GM12873 (cell line): Measurements from ENCODE around the gene NFKB2.

Experiments
- TF ChIP-seq, protein P1 (sequence below): IDR thresholded peaks from 2 replicates; pipeline ENCODE4 v1.5.1; 2012; ENCODE audit warnings: low read depth, mild to moderate bottlenecking, moderate library complexity, low read length, control low read depth; ENCODE audit not compliant: insufficient read depth; ENCODE audit errors: missing control alignments

The NFKB2 gene

DNA sequence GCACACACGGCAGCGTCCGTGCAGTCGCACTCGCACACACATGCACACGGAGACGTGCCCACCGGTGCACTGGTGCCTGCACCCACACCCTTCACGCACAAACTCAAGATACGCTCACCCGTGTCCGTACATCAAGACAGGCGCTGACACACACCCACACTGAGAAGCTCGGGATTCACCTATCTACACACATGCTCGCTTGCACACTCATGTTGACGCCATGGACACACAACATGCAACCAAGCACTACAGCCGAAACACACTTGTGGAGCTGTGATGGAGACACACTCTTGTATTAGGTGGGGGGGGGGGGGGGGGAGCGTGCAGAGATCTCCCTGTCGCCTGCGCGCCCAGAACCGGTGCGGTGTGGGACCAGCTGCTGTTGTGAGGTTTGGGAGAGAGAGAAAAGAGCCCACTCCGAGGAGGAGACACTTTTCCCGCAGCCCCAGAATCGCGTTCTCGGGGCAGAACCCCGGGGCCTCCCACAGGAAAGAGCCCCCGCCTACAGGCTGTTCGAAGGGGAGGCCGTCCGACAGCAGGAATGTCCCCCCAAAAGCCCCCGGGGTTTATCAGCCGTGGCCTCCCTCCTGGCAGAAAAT is 605 bp upstream of the NFKB2 start:
- TF ChIP-seq, protein P1, sequence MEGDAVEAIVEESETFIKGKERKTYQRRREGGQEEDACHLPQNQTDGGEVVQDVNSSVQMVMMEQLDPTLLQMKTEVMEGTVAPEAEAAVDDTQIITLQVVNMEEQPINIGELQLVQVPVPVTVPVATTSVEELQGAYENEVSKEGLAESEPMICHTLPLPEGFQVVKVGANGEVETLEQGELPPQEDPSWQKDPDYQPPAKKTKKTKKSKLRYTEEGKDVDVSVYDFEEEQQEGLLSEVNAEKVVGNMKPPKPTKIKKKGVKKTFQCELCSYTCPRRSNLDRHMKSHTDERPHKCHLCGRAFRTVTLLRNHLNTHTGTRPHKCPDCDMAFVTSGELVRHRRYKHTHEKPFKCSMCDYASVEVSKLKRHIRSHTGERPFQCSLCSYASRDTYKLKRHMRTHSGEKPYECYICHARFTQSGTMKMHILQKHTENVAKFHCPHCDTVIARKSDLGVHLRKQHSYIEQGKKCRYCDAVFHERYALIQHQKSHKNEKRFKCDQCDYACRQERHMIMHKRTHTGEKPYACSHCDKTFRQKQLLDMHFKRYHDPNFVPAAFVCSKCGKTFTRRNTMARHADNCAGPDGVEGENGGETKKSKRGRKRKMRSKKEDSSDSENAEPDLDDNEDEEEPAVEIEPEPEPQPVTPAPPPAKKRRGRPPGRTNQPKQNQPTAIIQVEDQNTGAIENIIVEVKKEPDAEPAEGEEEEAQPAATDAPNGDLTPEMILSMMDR, result no peak

DNA sequence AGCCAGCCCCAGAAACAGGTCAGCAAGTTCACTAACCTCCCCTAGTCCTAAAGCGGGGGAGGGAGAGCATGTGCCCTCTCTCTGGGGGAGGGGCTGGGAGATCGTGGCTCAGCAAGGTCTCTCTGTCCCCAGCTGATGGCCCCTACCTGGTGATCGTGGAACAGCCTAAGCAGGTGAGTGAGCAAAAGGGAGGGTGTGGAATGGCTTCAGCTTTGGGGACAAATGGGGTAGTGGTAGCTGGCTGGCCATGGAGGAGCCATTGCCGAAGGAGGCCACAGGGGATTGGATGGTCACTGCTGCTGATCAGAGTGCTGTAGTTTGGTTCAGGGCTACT is 779 bp downstream of the NFKB2 start:
- TF ChIP-seq, protein P1, result no peak

DNA sequence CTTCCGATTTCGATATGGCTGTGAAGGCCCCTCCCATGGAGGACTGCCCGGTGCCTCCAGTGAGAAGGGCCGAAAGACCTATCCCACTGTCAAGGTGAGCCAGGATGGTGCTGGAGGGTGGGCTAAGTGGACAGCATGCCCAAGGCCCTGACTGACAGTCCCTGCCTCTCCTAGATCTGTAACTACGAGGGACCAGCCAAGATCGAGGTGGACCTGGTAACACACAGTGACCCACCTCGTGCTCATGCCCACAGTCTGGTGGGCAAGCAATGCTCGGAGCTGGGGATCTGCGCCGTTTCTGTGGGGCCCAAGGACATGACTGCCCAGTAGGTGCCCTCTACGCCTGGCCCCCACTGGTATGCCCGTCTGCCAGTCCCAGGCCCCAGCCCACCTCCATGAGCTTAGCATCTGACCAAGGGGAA is 1.2 kb downstream of the NFKB2 start:
- TF ChIP-seq, protein P1, result no peak

DNA sequence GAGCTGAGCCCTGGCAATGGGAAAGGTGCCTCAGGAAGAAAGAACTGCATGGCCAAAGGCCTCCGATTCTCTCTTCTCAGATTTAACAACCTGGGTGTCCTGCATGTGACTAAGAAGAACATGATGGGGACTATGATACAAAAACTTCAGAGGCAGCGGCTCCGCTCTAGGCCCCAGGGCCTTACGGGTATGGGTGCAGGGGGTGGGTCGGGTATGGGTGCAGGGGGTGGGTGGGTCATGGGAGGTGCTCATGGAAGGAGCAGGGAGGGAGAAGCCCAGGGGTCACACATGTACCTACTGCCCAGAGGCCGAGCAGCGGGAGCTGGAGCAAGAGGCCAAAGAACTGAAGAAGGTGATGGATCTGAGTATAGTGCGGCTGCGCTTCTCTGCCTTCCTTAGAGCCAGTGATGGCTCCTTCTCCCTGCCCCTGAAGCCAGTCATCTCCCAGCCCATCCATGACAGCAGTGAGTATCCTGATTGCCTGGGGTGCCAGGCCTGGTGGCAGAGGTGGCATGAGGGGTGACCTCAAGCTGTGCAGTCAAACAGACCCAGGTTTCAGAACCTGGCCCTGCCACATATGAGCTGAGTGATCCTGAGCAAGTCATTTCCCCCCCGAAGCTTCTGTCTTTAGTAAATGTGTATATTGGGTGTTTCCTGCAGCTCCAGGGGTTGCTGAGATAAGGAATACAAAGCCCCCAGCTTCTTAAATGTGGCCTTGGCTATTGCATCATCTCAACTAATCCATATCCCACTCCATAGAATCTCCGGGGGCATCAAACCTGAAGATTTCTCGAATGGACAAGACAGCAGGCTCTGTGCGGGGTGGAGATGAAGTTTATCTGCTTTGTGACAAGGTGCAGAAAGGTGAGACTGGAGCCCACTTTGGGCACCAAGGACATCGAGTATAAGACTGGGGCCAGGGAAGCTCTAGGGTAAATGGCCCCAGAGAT is 2.0 kb downstream of the NFKB2 start:
- TF ChIP-seq, protein P1, result no peak

DNA sequence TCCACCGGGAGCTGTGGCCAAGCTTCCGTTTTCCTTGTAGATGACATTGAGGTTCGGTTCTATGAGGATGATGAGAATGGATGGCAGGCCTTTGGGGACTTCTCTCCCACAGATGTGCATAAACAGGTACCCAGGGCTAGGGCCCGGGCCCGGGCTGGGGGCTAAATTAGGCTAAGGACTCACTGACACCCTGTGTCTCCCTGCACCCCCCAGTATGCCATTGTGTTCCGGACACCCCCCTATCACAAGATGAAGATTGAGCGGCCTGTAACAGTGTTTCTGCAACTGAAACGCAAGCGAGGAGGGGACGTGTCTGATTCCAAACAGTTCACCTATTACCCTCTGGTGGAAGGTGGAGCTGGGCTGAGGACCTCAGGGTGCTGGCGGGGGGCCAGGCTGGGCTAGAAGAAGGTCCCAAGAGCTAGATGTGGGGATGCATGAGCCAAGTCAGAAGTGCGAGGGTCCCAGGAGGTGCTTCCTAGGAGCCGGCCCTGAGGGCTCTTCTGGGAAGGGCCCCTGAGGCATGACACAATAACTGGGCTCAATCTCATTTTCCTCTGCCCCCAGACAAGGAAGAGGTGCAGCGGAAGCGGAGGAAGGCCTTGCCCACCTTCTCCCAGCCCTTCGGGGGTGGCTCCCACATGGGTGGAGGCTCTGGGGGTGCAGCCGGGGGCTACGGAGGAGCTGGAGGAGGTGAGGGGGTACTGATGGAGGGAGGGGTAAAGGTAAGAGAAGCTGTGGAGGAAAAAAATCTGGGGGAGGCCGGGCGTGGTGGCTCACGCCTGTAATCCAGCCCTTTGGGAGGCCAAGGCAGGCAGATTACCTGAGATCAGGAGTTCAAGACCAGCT is 2.9 kb downstream of the NFKB2 start:
- TF ChIP-seq, protein P1, result no peak

DNA sequence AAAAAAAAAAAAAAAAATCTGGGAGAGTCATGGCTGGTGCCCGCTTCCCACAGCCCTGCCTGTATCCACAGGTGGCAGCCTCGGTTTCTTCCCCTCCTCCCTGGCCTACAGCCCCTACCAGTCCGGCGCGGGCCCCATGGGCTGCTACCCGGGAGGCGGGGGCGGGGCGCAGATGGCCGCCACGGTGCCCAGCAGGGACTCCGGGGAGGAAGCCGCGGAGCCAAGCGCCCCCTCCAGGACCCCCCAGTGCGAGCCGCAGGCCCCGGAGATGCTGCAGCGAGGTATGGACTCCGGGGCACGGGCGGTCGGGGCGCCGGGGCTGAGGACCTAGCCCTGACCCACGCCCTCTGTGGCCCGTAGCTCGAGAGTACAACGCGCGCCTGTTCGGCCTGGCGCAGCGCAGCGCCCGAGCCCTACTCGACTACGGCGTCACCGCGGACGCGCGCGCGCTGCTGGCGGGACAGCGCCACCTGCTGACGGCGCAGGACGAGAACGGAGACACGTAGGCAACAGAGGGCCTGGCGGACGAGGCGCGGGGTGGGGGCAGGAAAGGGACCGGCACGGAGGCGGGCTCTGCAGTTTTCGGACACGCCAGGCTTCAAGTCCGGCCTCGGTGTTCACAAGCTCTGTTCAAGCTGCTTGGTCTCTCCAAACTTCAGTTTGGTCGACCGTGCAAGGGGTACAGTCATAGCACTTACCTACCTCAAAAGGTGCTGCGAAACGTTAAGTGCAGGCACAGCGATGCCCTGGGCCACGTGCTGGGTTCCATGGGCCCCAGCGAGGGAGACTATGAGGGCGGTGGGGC is 3.9 kb downstream of the NFKB2 start:
- TF ChIP-seq, protein P1, result peak; percentile 92
